SKM-1 (cell line): Measurements from ENCODE around the gene SIRT2.
"Not testable (repeated sequence)": the region's sequence is repeated elsewhere in the genome, so short reads cannot be mapped to it uniquely, and the experiment has no call there.

ENCODE experiments used
- DNase-seq: peaks from one replicate; lab custom pipeline; 2025; ENCODE audit not compliant: unreplicated experiment; lab: John Stamatoyannopoulos, UW

SIRT2 gene

GRCh38 chr19:38830039-38830733 is 69.2 kb downstream of the SIRT2 start:
- DNase-seq: no peak

GRCh38 chr19:38829203-38829602 is 70.2 kb downstream of the SIRT2 start:
- DNase-seq: not testable (repeated sequence)
